Measurements from ENCODE around the gene FMNL2. TPM values are rescaled to one million over a fixed set of nuclear protein-coding genes. Genes with fewer than 3 reads are reported as not detected.

Gene FMNL2
- total RNA-seq, result 99.5 and 108 TPM in 2 replicates
- long read RNA-seq, partial matches to known transcripts, result 25 of 50 reads
- long read RNA-seq, other reads (novel, unspliced or antisense), result 25 of 50 reads

DNA sequence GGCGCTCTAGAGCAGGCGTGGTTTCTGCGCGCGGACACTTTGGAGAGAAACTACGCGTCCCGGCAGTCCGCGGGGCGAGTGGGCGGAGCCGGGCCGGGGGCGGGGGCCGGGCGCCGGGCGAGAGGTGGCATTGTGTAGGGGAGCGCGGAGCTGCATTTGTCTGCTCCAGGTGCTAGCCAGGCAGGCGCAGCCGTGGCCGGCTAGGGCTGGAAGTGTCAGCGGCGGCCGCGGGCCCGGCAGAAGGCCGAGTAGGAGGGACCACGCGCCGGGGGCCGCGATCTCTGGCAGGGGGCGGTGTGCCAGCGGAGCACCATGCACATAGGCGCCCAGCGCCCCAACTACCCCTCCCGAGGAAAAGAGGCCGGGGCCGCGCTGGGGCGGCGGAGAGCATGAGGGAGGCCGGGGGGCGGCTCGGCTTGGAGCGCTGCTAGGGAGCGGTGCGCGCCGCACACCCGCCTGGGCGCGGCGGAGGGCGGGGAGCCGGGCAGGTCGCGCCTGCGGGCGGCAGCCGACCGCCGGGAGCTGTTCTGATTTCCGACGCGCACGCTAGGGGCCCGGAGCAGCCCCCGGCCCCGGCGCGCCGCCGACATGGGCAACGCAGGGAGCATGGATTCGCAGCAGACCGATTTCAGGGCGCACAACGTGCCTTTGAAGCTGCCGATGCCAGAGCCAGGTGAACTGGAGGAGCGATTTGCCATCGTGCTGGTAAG lies at the start of gene FMNL2:
Gene FMNL2 (plus strand): TSS at position 159 of the 710 bp plus-strand sequence.
- Mint-ChIP-seq H3K27me3 (peaks cover 14% of the 10 kb centered on the region), H3K4me1 (ENCODE audit: low read depth) (peaks cover 30% of the 10 kb centered on the region), H3K9me3 (ENCODE audit: low read depth) (no peaks in the 10 kb centered on the region), H3K27ac (peak within 1 kb of the TSS; percentile 91), H3K36me3 (ENCODE audit: insufficient read depth) (no peaks in the 10 kb centered on the region), H3K4me3 (ENCODE audit: low read depth) (peak within 1 kb of the TSS; percentile 99)
- peak; percentile 88 for DNase-seq (ENCODE audit: low spot score, unreplicated experiment)
- TF ChIP-seq, protein P1, sequence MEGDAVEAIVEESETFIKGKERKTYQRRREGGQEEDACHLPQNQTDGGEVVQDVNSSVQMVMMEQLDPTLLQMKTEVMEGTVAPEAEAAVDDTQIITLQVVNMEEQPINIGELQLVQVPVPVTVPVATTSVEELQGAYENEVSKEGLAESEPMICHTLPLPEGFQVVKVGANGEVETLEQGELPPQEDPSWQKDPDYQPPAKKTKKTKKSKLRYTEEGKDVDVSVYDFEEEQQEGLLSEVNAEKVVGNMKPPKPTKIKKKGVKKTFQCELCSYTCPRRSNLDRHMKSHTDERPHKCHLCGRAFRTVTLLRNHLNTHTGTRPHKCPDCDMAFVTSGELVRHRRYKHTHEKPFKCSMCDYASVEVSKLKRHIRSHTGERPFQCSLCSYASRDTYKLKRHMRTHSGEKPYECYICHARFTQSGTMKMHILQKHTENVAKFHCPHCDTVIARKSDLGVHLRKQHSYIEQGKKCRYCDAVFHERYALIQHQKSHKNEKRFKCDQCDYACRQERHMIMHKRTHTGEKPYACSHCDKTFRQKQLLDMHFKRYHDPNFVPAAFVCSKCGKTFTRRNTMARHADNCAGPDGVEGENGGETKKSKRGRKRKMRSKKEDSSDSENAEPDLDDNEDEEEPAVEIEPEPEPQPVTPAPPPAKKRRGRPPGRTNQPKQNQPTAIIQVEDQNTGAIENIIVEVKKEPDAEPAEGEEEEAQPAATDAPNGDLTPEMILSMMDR (IDR thresholded peaks at IDR 0.05; ENCODE audit: unreplicated experiment), result peak; percentile 14

DNA sequence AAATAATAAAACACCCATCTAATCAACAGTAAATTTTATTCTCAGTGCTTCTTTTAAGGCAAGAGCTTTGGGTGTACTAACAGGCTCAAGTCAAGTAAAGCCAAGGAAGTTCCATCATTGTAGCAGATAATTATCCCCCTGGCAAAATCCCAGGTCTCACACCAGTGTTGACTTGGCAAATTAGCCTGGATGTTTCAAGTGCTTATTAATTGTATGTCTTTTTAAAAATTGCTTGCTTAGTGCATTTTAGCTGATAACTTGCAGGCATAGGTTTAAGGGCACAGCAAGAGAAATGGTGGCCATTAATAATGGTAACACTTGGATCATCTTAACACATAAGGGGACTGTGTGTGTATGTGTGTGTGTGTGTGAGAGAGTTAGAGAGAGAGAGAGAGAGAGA lies 42.0 kb upstream of the FMNL2 start:
- H3K27ac Mint-ChIP-seq, result no peak overlapping the region
- DNase-seq (ENCODE audit: low spot score, unreplicated experiment), result no peak
- H3K36me3 Mint-ChIP-seq (ENCODE audit: insufficient read depth), result no peaks in the 10 kb centered on the region
- TF ChIP-seq, protein P1 (IDR thresholded peaks at IDR 0.05; ENCODE audit: unreplicated experiment), result no peak
- H3K4me1 Mint-ChIP-seq (ENCODE audit: low read depth), result no peaks in the 10 kb centered on the region
- H3K27me3 Mint-ChIP-seq, result no peaks in the 10 kb centered on the region
- no peaks in the 10 kb centered on the region for H3K9me3 Mint-ChIP-seq (ENCODE audit: low read depth)
- H3K4me3 Mint-ChIP-seq (ENCODE audit: low read depth), result no peak overlapping the region

DNA sequence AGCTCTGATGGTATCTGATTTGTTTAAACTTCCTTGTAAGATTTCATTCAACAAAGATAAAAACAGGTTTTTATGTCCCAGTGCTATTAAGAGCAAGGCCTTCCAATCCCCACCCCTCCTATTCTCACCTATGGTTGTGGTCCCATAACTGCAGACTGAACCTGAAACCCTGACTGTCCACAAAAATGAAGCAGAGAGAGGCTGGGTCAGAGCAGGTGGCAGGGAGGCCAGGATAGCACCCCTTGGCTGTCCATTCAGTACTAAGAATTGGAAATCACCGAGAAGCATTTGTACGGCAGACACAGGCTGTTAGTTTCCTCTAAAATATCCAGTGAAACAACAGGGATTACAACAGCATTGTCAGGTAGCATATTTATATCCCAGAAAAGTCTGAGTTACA lies 37.3 kb upstream of the FMNL2 start:
- H3K9me3 Mint-ChIP-seq (ENCODE audit: low read depth), result peaks cover 7% of the 10 kb centered on the region
- no peak overlapping the region for H3K4me3 Mint-ChIP-seq (ENCODE audit: low read depth)
- no peaks in the 10 kb centered on the region for H3K36me3 Mint-ChIP-seq (ENCODE audit: insufficient read depth)
- TF ChIP-seq, protein P1 (IDR thresholded peaks at IDR 0.05; ENCODE audit: unreplicated experiment), result no peak
- H3K27me3 Mint-ChIP-seq, result no peaks in the 10 kb centered on the region
- DNase-seq (ENCODE audit: low spot score, unreplicated experiment), result no peak
- peaks cover 4% of the 10 kb centered on the region for H3K4me1 Mint-ChIP-seq (ENCODE audit: low read depth)
- H3K27ac Mint-ChIP-seq, result no peak overlapping the region

DNA sequence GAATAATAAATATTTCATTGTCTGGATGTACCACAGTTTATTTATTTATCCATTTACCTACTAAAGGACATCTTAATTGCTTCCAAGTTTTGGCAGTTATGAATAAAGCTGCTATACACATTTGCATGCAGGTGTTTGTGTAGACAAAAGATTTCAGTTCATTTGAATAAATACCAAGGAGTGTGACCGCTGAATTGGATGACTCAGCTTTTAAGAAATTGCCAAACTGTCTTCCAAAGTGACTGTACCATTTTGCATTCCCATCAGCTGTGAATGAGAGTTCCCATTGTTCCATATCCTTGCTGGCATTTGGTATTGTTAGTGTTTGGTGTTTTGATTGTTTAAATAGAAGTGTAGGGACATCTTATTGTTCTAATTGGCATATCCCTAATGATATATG lies 36.2 kb upstream of the FMNL2 start:
- H3K9me3 Mint-ChIP-seq (ENCODE audit: low read depth), result peaks cover 7% of the 10 kb centered on the region
- DNase-seq (ENCODE audit: low spot score, unreplicated experiment), result no peak
- no peak overlapping the region for H3K27ac Mint-ChIP-seq
- H3K27me3 Mint-ChIP-seq, result peaks cover 3% of the 10 kb centered on the region
- H3K36me3 Mint-ChIP-seq (ENCODE audit: insufficient read depth), result no peaks in the 10 kb centered on the region
- peaks cover 4% of the 10 kb centered on the region for H3K4me1 Mint-ChIP-seq (ENCODE audit: low read depth)
- TF ChIP-seq, protein P1 (IDR thresholded peaks at IDR 0.05; ENCODE audit: unreplicated experiment), result no peak
- no peak overlapping the region for H3K4me3 Mint-ChIP-seq (ENCODE audit: low read depth)

DNA sequence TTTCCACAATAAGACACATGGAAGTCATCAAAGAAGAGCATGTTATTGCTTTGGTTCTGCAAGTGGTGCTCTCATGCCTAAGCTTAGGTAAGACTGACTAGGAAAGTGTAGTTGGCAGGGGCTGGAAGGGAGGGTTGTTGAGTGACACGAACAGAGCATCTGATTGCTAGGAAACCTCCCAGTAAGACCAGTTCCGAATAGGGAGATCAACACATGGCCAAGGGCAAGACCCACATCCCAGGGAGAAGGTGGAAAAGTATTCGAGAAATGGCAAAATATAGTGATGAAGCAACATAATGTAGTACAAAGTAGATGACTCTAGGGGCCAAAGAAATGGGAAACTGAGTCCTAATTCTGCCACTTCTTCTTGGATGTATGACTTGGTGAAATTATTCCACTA lies 33.8 kb upstream of the FMNL2 start:
- TF ChIP-seq, protein P1 (IDR thresholded peaks at IDR 0.05; ENCODE audit: unreplicated experiment), result no peak
- Mint-ChIP-seq H3K4me1 (ENCODE audit: low read depth) (peaks cover 4% of the 10 kb centered on the region), H3K36me3 (ENCODE audit: insufficient read depth) (no peaks in the 10 kb centered on the region), H3K27me3 (peaks cover 3% of the 10 kb centered on the region), H3K27ac (no peak overlapping the region), H3K9me3 (ENCODE audit: low read depth) (peaks cover 7% of the 10 kb centered on the region), H3K4me3 (ENCODE audit: low read depth) (no peak overlapping the region)
- DNase-seq (ENCODE audit: low spot score, unreplicated experiment), result no peak
